ENCODE results near the gene LLGL1. TPM values are rescaled to one million over a fixed set of nuclear protein-coding genes. Genes with fewer than 3 reads are reported as not detected.

Gene LLGL1
- total and polyA plus RNA-seq, 2 donors (not counting 3 experiments of a cell fraction or from before 2014, with no cell fraction given): 34.9 to 47.1 TPM

DNA sequence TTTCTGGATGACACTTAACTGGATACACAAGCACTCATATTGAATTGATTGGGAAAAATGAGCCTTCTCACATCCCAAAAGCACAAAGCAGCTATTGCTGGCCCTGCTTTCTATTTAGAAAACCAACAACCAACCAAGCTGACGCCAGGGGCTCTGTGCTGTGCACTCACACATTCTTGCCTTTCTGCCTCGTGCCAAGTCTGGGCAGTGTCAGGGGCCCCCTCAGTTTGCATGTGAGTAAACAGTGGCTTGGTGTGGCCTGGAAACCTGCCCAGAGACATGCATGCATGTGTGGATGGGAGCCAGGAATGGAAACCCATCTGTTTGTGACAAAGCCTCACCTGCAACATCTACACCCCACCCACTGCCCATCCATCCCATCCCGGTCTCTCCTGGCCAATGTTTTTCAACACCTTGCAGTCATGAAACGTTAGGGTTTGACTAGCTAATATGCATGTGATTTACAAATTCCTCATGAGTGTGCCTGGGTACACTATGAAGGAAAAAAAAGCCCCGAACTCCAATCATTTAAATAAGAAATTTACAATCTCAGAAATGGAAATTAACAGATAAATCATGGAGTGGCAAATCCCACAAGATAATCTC is 55.4 kb downstream of the LLGL1 start:
- TF ChIP-seq POLR2AphosphoS5 (IDR thresholded peaks at IDR 0.05; ENCODE audit: insufficient read depth, low read depth, low read length) (no peak), GATA2 (IDR thresholded peaks at IDR 0.05; ENCODE audit: insufficient read depth, insufficient read length, low read depth, low read length) (no peak), FOS (IDR thresholded peaks at IDR 0.05; ENCODE audit: borderline replicate concordance, insufficient read depth, low read length) (no peak), POLR2A (IDR thresholded peaks at IDR 0.05; ENCODE audit: low read depth, low read length) (no peak), JUN (IDR thresholded peaks at IDR 0.05; ENCODE audit: borderline replicate concordance, insufficient read depth, insufficient read length, low read depth) (no peak), EZH2 (IDR thresholded peaks at IDR 0.05; ENCODE audit: borderline replicate concordance, low read depth, low read length, severe bottlenecking) (no peak), MYC (IDR thresholded peaks at IDR 0.05; ENCODE audit: low read depth, low read length) (no peak)
- TF ChIP-seq, protein P1, sequence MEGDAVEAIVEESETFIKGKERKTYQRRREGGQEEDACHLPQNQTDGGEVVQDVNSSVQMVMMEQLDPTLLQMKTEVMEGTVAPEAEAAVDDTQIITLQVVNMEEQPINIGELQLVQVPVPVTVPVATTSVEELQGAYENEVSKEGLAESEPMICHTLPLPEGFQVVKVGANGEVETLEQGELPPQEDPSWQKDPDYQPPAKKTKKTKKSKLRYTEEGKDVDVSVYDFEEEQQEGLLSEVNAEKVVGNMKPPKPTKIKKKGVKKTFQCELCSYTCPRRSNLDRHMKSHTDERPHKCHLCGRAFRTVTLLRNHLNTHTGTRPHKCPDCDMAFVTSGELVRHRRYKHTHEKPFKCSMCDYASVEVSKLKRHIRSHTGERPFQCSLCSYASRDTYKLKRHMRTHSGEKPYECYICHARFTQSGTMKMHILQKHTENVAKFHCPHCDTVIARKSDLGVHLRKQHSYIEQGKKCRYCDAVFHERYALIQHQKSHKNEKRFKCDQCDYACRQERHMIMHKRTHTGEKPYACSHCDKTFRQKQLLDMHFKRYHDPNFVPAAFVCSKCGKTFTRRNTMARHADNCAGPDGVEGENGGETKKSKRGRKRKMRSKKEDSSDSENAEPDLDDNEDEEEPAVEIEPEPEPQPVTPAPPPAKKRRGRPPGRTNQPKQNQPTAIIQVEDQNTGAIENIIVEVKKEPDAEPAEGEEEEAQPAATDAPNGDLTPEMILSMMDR (IDR thresholded peaks at IDR 0.05; ENCODE audit: extremely low read depth in 1 of 2, insufficient read depth in 1 of 2, low read depth in 1 of 2, low read length in 2 of 2): no peak
- Histone ChIP-seq H4K20me1 (replicated peaks; ENCODE audit: control insufficient read depth, extremely low read depth, insufficient read depth, low read length) (no peaks in the 10 kb centered on the region), H3K9ac (replicated peaks; ENCODE audit: extremely low read depth, insufficient read depth, low read length) (no peak overlapping the region), H3K9me1 (replicated peaks; ENCODE audit: control insufficient read depth, extremely low read depth, insufficient read depth, low read length) (no peaks in the 10 kb centered on the region), H2AFZ (ENCODE audit: low read depth, low read length) (no peak overlapping the region), H3K27ac (ENCODE audit: insufficient read depth, low read depth, low read length) (no peak overlapping the region), H3K9me3 (replicated peaks; ENCODE audit: control insufficient read depth, insufficient read depth, low read length) (no peaks in the 10 kb centered on the region), H3K79me2 (ENCODE audit: control insufficient read depth, insufficient read depth, low read length) (no peaks in the 10 kb centered on the region), H3K36me3 (ENCODE audit: control insufficient read depth in 2 of 2, extremely low read depth in 1 of 2, insufficient read depth in 2 of 2, low read length in 2 of 2) (peaks cover 34 to 53% of the 10 kb centered on the region in 2 experiments), H3K4me1 (ENCODE audit: control insufficient read depth, extremely low read depth, insufficient read depth, low read length) (no peaks in the 10 kb centered on the region), H3K4me2 (ENCODE audit: insufficient read depth, low read length) (no peak overlapping the region), H3K4me3 (replicated peaks in 1 of 3; ENCODE audit: insufficient read depth in 1 of 3, low read depth in 1 of 3, low read length in 3 of 3) (no peak overlapping the region), H3K27me3 (ENCODE audit: control insufficient read depth in 2 of 2, insufficient read depth in 2 of 2, low read length in 2 of 2) (no peaks in the 10 kb centered on the region)
- intact Hi-C loops (cut with micrococcal nuclease): no loop called here
- FAIRE-seq: no peak
- no peak for DNase-seq (ENCODE audit: low read depth, low spot score)
- no TSS peak for BruUV-seq (replicated peaks)
- ChIA-PET CTCF (no interaction called here), POLR2A (no interaction called here)
- dilution Hi-C loops (cut with MboI; ENCODE audit: extremely low pct_ligation_motif_present, low sequenced_read_pairs): no loop called here
